Skeletal muscle satellite cell (primary cell): ENCODE data around the gene VWA8.
"Not testable (repeated sequence)": the region's sequence is repeated elsewhere in the genome, so short reads cannot be mapped to it uniquely, and the experiment has no call there.

Experiments used
- H3K27me3 ChIP-seq: 2 replicates; pipeline ENCODE4 v1.7.0; 2013; ENCODE audit warnings: low read length; ENCODE audit not compliant: control insufficient read depth, insufficient read depth
- H3K36me3 ChIP-seq: 2 replicates; pipeline ENCODE4 v1.7.0; 2013; ENCODE audit warnings: mild to moderate bottlenecking, control low read depth, low read length; ENCODE audit not compliant: insufficient read depth
- H3K4me1 ChIP-seq: 2 replicates; pipeline ENCODE4 v1.7.0; 2013; ENCODE audit warnings: low read length; ENCODE audit not compliant: control insufficient read depth, insufficient read depth
- H3K4me2 ChIP-seq: 2 replicates; pipeline ENCODE4 v1.7.0; 2013; ENCODE audit warnings: mild to moderate bottlenecking, low read length
- H3K4me3 ChIP-seq: 2 replicates; pipeline ENCODE4 v1.7.0; 2013; ENCODE audit warnings: low read length
- H3K9ac ChIP-seq: 2 replicates; pipeline ENCODE4 v1.7.0; 2013; ENCODE audit warnings: mild to moderate bottlenecking, low read depth, low read length, moderate library complexity
- H3K9me3 ChIP-seq: replicated peaks from 2 replicates; pipeline ENCODE4 v1.7.0; 2013; ENCODE audit warnings: mild to moderate bottlenecking, control low read depth, low read length

Gene VWA8

DNA sequence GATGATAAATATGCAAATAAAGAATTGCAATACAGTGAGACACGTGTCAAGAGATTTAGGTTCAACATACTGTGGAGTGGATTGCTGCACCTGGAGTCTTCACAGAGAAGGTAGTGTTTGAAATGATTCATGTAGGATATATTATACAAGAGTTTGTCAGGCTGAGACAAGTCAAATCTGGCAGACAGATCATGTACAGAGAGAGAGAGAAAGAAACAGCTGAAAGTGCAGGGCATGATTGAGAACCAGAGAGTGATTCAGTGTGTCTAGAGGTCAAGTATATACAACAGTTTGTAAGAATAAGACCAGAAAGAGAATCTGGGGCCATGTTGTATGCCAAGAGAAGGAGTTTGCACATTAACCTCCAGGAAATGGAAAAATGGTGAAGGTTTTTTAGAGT lies 2.1 kb upstream of the VWA8 start:
- Histone ChIP-seq H3K9ac (no peak overlapping the region), H3K4me1 (peaks cover 17% of the 10 kb centered on the region), H3K36me3 (no peaks in the 10 kb centered on the region), H3K9me3 (no peaks in the 10 kb centered on the region), H3K27me3 (no peaks in the 10 kb centered on the region), H3K4me2 (no peak overlapping the region), H3K4me3 (no peak overlapping the region)

DNA sequence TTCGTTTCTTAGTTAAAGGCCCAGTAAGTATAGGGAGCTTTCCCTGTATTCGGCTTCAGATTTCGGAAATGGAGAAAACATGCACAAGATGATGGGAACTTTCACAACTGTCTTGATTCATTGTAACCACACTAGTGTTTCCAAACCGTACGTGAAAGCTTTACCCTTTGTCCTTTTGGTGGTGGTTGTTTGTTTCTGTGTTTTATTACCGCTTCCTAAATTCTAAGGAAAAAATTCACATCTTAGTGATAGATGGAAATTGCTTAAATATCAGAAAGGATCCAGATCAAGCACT lies 504 bp upstream of the VWA8 start:
- no peaks in the 10 kb centered on the region for H3K9me3 ChIP-seq
- peaks cover 17% of the 10 kb centered on the region for H3K4me1 ChIP-seq
- no peaks in the 10 kb centered on the region for H3K27me3 ChIP-seq
- peak overlapping the region; percentile 91 for H3K4me3 ChIP-seq
- no peaks in the 10 kb centered on the region for H3K36me3 ChIP-seq
- H3K4me2 ChIP-seq = peak overlapping the region; percentile 94
- H3K9ac ChIP-seq = peak overlapping the region; percentile 91

DNA sequence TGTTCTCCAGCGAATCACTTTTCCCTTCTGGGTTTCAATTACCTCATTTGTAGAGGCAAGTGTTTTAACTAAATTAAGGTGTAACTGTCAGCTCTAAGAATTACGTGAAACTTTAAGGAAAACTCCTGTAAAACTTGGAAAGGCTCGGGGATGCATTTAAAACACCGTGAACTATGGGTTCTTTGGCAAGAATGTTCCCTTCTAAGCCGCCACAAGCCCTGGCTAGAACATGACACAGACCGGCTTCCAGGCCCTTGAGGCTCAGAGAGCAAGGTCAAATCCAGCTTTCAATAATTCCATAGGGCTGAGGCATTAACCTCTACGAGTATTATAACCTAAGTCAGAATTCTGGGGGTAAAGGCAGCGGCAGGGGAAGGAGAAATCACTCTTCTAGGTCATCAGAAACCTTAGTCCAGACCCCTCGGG lies 685 bp downstream of the VWA8 start:
- peak overlapping the region; percentile 91 for H3K9ac ChIP-seq
- peaks cover 17% of the 10 kb centered on the region for H3K4me1 ChIP-seq
- H3K4me3 ChIP-seq = peak overlapping the region; percentile 91
- no peaks in the 10 kb centered on the region for H3K36me3 ChIP-seq
- no peaks in the 10 kb centered on the region for H3K27me3 ChIP-seq
- no peaks in the 10 kb centered on the region for H3K9me3 ChIP-seq
- H3K4me2 ChIP-seq = peak overlapping the region; percentile 94

DNA sequence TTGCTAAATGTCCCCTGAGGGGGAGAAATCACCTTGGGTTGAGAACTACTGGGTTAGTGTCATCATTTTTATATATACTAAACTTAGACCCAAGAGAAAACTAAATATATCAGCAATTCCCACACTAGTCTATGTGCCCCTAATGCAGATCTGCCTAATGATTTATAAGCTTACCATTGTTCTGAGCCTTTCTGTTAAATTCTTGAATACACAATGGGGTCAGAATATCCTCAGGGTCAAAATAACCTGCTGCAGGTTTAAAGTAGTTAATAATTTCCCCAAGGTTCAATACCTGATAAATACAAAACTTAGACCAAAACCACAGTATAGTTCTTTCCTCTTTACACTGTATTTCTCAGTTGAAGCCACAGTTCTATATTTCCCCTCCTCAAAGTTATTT lies 4.6 kb downstream of the VWA8 start:
- H3K4me2 ChIP-seq = no peak overlapping the region

DNA sequence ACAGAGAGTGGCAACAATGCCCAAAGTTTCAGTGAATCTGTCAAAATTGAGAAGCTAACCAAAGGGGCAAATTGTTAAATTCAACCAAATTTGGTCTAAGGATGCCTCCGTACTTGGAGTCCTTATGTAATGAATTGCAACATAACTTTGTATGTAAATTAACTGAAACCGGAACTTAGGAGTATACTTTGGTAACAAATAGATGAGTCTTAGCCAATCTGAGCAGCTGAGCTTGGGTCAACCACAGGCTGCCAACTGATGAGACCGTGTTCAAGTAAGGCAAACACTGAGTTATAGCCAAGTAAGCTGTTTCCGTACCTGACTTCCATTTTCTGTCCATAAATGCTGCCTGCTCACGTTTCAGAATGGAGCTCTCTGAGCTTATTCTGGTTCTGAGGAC lies 5.3 kb downstream of the VWA8 start:
- Histone ChIP-seq H3K4me3 (no peak overlapping the region), H3K4me2 (no peak overlapping the region), H3K36me3 (no peaks in the 10 kb centered on the region), H3K9me3 (no peaks in the 10 kb centered on the region), H3K4me1 (peaks cover 11% of the 10 kb centered on the region), H3K9ac (no peak overlapping the region), H3K27me3 (no peaks in the 10 kb centered on the region)

More for the DNA sequence above, 4.6 kb downstream of the VWA8 start:
- Histone ChIP-seq H3K9ac (no peak overlapping the region), H3K9me3 (no peaks in the 10 kb centered on the region), H3K4me3 (no peak overlapping the region), H3K27me3 (no peaks in the 10 kb centered on the region), H3K36me3 (no peaks in the 10 kb centered on the region), H3K4me1 (peaks cover 14% of the 10 kb centered on the region)

DNA sequence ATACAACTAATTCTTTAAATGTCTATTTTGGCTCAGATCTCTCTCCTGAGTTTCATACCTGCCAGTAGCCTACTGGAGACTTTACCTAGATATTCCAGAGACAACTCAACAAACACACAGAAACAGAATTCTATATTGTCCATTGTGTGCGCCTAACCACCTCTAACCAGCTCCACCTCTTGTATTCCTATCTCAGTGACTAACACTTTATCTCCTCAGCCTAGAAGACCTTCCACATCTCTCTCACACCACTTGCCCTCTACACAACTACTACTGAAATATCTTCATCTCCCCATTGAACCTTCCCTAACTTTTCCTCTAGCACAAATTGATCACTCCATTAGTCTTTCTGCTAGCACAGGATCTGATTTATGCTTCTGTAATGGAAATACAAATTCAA lies 6.7 kb downstream of the VWA8 start:
- H3K4me1 ChIP-seq = peaks cover 4% of the 10 kb centered on the region
- H3K4me3 ChIP-seq = no peak overlapping the region
- H3K9me3 ChIP-seq = no peaks in the 10 kb centered on the region
- no peak overlapping the region for H3K4me2 ChIP-seq
- H3K9ac ChIP-seq = no peak overlapping the region
- H3K27me3 ChIP-seq = no peaks in the 10 kb centered on the region
- H3K36me3 ChIP-seq = no peaks in the 10 kb centered on the region

DNA sequence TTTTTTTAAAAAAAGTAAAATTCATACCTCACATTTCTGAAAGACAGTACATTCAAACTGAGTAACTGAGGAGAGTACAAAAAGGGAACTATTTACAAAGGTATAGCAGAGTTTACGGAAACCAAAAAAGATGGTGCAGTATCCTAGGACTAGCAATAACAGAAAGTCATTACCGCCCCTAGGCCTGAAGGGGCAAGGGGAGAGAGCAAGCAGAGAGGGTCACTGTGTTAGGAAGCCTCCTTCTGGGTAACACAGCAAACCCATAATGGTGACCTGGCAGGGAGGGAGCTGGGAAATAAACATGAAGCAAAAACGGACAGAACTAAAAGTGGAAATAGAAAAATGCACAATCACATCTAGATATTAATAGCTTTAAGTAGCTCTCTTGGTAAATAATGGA lies 8.2 kb downstream of the VWA8 start:
- Histone ChIP-seq H3K4me2 (no peak overlapping the region), H3K9ac (no peak overlapping the region), H3K27me3 (no peaks in the 10 kb centered on the region), H3K4me1 (no peaks in the 10 kb centered on the region), H3K9me3 (no peaks in the 10 kb centered on the region), H3K36me3 (no peaks in the 10 kb centered on the region), H3K4me3 (no peak overlapping the region)

DNA sequence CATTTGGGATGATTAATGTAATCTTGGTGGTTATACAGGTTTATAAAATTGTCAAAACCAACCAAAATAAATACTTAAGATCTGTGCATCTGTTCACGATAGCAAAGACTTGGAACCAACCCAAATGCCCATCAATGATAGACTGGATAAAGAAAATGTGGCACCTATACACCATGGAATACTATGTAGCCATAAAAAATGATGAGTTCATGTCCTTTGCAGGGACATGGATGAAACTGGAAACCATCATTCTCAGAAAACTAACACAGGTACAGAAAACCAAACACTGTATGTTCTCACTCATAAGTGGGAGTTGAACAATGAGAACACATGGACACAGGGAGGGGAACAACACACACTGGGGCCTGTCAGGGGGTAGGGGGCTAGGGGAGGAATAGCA lies 11.8 kb downstream of the VWA8 start:
- not testable (repeated sequence) for H3K9me3 ChIP-seq, H3K9ac ChIP-seq, H3K27me3 ChIP-seq, H3K4me2 ChIP-seq, H3K4me3 ChIP-seq, H3K4me1 ChIP-seq, H3K36me3 ChIP-seq

DNA sequence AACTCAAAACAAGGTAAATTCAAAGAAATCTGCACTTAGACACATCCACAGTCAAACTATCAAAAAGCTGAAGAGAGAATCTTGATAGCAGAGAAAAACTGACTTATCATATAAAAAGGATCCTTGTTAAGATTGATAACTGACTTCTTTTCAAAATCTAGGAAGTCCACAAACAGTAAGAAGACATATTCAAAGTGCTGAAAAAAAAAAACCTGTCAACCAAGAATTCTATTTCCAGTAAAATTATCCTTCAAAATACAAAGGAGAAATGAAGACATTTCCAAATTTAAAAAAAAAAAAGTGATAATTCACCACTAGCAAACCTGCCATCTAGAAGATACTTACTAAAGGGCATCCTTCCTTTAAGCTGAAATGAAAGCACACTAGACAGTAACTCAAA lies 15.0 kb downstream of the VWA8 start:
- Histone ChIP-seq H3K9me3 (no peaks in the 10 kb centered on the region), H3K4me2 (no peak overlapping the region), H3K9ac (no peak overlapping the region), H3K36me3 (no peaks in the 10 kb centered on the region), H3K27me3 (no peaks in the 10 kb centered on the region), H3K4me1 (peaks cover 6% of the 10 kb centered on the region), H3K4me3 (no peak overlapping the region)

DNA sequence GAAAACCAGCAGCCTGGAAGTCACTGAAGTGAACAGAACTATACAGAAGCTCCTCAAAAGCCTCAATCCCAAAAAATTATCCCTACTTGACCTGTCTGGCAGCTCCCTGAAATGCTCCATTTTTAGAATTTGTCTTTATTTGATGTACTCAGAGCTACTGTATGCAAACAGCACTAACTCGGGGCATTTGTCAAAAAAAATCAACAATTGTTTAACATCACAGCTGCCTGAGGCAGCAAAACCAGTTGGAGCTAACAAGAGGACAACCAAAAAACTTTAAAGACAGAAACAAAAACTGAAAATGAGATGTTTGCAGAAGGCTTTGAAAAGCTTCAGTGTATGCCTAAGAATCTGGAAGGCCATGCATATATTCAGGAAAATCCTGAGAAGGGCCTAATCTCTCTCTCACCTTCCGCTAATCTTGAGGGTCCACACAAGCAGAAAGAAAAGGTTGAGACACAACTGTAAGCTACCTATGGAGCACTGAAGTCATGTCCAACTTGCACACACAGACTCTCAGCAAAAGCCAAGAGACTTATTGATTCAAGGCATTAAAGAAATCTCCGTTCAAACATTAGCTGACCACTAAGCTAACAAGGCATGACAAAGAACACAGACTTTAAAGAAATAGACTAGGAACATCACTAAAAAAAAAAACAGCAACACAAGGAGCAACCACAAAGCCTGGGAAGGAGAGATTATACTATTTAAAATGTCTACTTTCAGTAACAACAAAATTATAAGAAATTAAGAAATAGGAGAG lies 16.1 kb downstream of the VWA8 start:
- H3K9ac ChIP-seq = no peak overlapping the region
- no peaks in the 10 kb centered on the region for H3K36me3 ChIP-seq
- no peaks in the 10 kb centered on the region for H3K9me3 ChIP-seq

DNA sequence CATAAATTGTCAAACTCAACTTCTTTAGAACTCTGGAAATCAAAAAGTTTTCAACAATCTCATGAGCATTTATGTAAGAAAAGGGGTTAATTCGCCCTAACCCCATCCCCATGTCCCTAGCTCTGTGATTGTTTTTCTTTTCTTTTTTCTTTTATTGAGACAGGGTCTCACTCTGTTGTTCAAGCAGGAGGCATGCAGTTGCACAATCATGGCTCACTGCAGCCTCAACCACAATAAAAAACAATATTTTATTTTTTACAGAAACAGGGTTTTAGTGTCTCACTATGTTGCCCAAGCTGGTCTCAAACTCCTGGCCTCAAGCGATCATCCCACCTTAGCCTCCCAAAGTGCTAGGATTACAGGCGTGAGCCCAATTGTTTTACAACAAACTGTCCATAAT lies 16.7 kb downstream of the VWA8 start:
- peaks cover 6% of the 10 kb centered on the region for H3K4me1 ChIP-seq
- H3K36me3 ChIP-seq = no peaks in the 10 kb centered on the region
- H3K9ac ChIP-seq = no peak overlapping the region
- no peaks in the 10 kb centered on the region for H3K9me3 ChIP-seq
- no peak overlapping the region for H3K4me2 ChIP-seq
- H3K4me3 ChIP-seq = no peak overlapping the region
- no peaks in the 10 kb centered on the region for H3K27me3 ChIP-seq

More for the DNA sequence above, 16.1 kb downstream of the VWA8 start:
- Histone ChIP-seq H3K4me2 (no peak overlapping the region), H3K27me3 (no peaks in the 10 kb centered on the region), H3K4me3 (no peak overlapping the region), H3K4me1 (peaks cover 6% of the 10 kb centered on the region)

DNA sequence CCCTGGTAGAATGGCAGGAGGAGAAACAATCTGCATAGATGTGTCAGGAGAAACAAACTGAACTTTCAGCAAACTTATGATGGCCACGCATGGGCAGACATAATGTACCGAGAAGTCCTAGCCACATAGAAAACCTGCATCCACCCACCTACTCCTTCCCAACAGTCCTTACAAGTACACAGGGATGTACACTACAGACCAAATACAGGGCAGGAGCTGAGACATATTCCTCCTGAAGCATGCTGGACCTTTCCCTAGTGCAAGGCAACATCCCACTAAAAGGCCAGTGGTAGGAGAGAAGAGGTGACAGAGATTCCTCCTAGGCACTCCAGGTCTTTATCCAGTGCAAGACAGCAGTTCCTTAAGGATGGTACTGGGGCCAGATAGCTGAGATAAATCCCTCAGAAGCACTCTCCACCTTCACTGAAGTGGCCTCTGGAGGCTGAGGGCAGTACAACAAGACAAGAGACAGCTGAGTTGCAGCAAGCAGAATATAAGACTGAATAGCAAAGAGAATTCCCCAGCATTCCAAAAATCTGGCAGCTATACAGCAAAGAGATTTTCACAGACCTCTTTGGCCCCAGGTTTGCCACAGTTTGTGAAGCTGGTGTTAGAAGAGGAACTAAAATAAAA lies 18.3 kb downstream of the VWA8 start:
- Histone ChIP-seq H3K27me3 (no peaks in the 10 kb centered on the region), H3K4me2 (no peak overlapping the region), H3K4me1 (peaks cover 6% of the 10 kb centered on the region), H3K9ac (no peak overlapping the region), H3K36me3 (no peaks in the 10 kb centered on the region), H3K9me3 (no peaks in the 10 kb centered on the region), H3K4me3 (no peak overlapping the region)
